Fibroblast of lung (primary cell): ENCODE results near the gene RRAS2. TPM values are rescaled to one million over a fixed set of nuclear protein-coding genes. Genes with fewer than 3 reads are reported as not detected.

ENCODE experiments used
- DNase-seq, 2 donors: peaks; one replicate each; pipeline versions ENCODE4 v3.0.0 to v3.0.0-alpha.2; 2010; ENCODE audit warnings: low read depth in 2 of 2
- H2AFZ ChIP-seq: 2 replicates; pipeline ENCODE4 v1.5.1; 2012; ENCODE audit warnings: low read length, control low read depth, inconsistent platforms
- H3K27ac ChIP-seq: 2 replicates; pipeline ENCODE4 v1.5.1; 2011; ENCODE audit warnings: low read length, control low read depth; ENCODE audit not compliant: insufficient read depth
- H3K27me3 ChIP-seq: 2 replicates; pipeline ENCODE4 v1.5.1; 2011; ENCODE audit warnings: mild to moderate bottlenecking, low read length; ENCODE audit not compliant: control insufficient read depth, insufficient read depth
- H3K36me3 ChIP-seq: 2 replicates; pipeline ENCODE4 v1.5.1; 2011; ENCODE audit warnings: low read length; ENCODE audit not compliant: control insufficient read depth, insufficient read depth
- H3K4me1 ChIP-seq: 2 replicates; pipeline ENCODE4 v1.5.1; 2011; ENCODE audit warnings: low read length; ENCODE audit not compliant: control insufficient read depth, insufficient read depth; ENCODE audit errors: extremely low read depth
- H3K4me2 ChIP-seq: 2 replicates; pipeline ENCODE4 v1.5.1; 2011; ENCODE audit warnings: low read length, control low read depth; ENCODE audit not compliant: insufficient read depth; ENCODE audit errors: extremely low read depth
- H3K4me3 ChIP-seq, 4 experiments: fragments of 200-600 bp in 1 of 4; sonication (generic) in 1 of 4; replicated peaks in 1 of 4; 2 replicates each; pipeline ENCODE4 v1.5.1; 2011 to 2016; ENCODE audit warnings: low read length in 4 of 4, low read depth in 3 of 4, mild to moderate bottlenecking in 3 of 4, control low read depth in 2 of 4, inconsistent platforms in 1 of 4, mixed read lengths in 1 of 4; ENCODE audit not compliant: insufficient read depth in 1 of 4; ENCODE audit errors: control extremely low read depth in 1 of 4
- H3K79me2 ChIP-seq: 2 replicates; pipeline ENCODE4 v1.5.1; 2012; ENCODE audit warnings: mild to moderate bottlenecking, low read length, inconsistent platforms; ENCODE audit not compliant: control insufficient read depth, insufficient read depth
- H3K9ac ChIP-seq: 2 replicates; pipeline ENCODE4 v1.5.1; 2011; ENCODE audit warnings: mild to moderate bottlenecking, low read length, control low read depth; ENCODE audit not compliant: insufficient read depth
- H3K9me3 ChIP-seq: 2 replicates; pipeline ENCODE4 v1.5.1; 2012; ENCODE audit warnings: low read depth, low read length; ENCODE audit not compliant: control insufficient read depth, insufficient read depth
- H4K20me1 ChIP-seq: 2 replicates; pipeline ENCODE4 v1.5.1; 2011; ENCODE audit warnings: low read length; ENCODE audit not compliant: control insufficient read depth, insufficient read depth; ENCODE audit errors: extremely low read depth
- CTCF ChIP-seq, 2 donors: IDR thresholded peaks in 1 of 2; conservative IDR thresholded peaks in 1 of 2; 1 replicate in 1 of 2; 2 replicates in 1 of 2; pipeline ENCODE4 v1.5.1; 2011 to 2012; ENCODE audit warnings: low read length in 2 of 2, control low read depth in 1 of 2, inconsistent platforms in 1 of 2, low read depth in 1 of 2, mild to moderate bottlenecking in 1 of 2
- EZH2 ChIP-seq: IDR thresholded peaks from 2 replicates; pipeline ENCODE4 v1.5.1; 2012; ENCODE audit warnings: low read length, control low read depth, mild to moderate bottlenecking; ENCODE audit errors: missing control alignments
- polyA plus RNA-seq, 2 donors: library from polyadenylated mRNA; depleted of rRNA in 1 of 2; stranded (reverse) in 1 of 2; unstranded in 1 of 2; fragments of >200 nt; gene quantifications; 2 replicates each; pipeline ENCODE4 v1.2.1, GENCODE V29; 2011 to 2012; ENCODE audit warnings: missing spikeins in 1 of 2
- total RNA-seq: library from RNA; depleted of rRNA; stranded (reverse); fragments of >200 nt; gene quantifications from 2 replicates; pipeline ENCODE4 v1.2.1, GENCODE V29; 2014

RRAS2 gene
- total and polyA plus RNA-seq, 2 donors (not counting 1 experiment from before 2014, with no cell fraction given), result 160 to 178 TPM

- Histone ChIP-seq H2AFZ (no peak overlapping the region), H3K27ac (no peak overlapping the region), H3K4me3 (no peak overlapping the region), H4K20me1 (no peaks in the 10 kb centered on the region), H3K27me3 (no peaks in the 10 kb centered on the region), H3K4me1 (peaks cover 12% of the 10 kb centered on the region), H3K36me3 (no peaks in the 10 kb centered on the region), H3K79me2 (no peaks in the 10 kb centered on the region), H3K9ac (no peak overlapping the region), H3K9me3 (no peaks in the 10 kb centered on the region), H3K4me2 (no peak overlapping the region)
- TF ChIP-seq EZH2, result no peak
- TF ChIP-seq CTCF (conservative IDR thresholded peaks at IDR 0.05 in 1 of 2, IDR thresholded peaks at IDR 0.05 in 1 of 2; ENCODE audit: low read depth in 1 of 2, low read length in 2 of 2), result no peak
- DNase-seq, result no peak
Measured at GRCh38 chr11:14381968-14382367, 23.0 kb upstream of the RRAS2 start.

- Histone ChIP-seq H3K4me1 (peaks cover 9% of the 10 kb centered on the region), H3K4me2 (peak overlapping the region; percentile 89), H3K9me3 (no peaks in the 10 kb centered on the region), H3K36me3 (no peaks in the 10 kb centered on the region), H3K27ac (no peak overlapping the region), H2AFZ (peak overlapping the region; percentile 94), H3K79me2 (no peaks in the 10 kb centered on the region), H3K4me3 (peak overlapping the region; percentile 38 to 58 (median 41)), H4K20me1 (no peaks in the 10 kb centered on the region), H3K9ac (peak overlapping the region; percentile 54), H3K27me3 (no peaks in the 10 kb centered on the region)
- DNase-seq, result peak; percentile 54 to 64
- TF ChIP-seq CTCF (conservative IDR thresholded peaks at IDR 0.05 in 1 of 2, IDR thresholded peaks at IDR 0.05 in 1 of 2; ENCODE audit: low read depth in 1 of 2, low read length in 2 of 2), result no peak
- TF ChIP-seq EZH2, result no peak
Measured at GRCh38 chr11:14380947-14381561, 22.1 kb upstream of the RRAS2 start.

GRCh38 chr11:14380125-14380936 is 21.3 kb upstream of the RRAS2 start:
- Histone ChIP-seq H3K9me3 (no peaks in the 10 kb centered on the region), H4K20me1 (no peaks in the 10 kb centered on the region), H3K4me2 (peak overlapping the region; percentile 89), H3K79me2 (no peaks in the 10 kb centered on the region), H3K27ac (no peak overlapping the region), H2AFZ (no peak overlapping the region), H3K9ac (no peak overlapping the region), H3K27me3 (no peaks in the 10 kb centered on the region), H3K4me3 (peak overlapping the region in 2 of 4 experiments; percentile 44 to 58), H3K36me3 (no peaks in the 10 kb centered on the region), H3K4me1 (peaks cover 9% of the 10 kb centered on the region)
- no peak for DNase-seq
- no peak for TF ChIP-seq EZH2
- no peak for TF ChIP-seq CTCF (conservative IDR thresholded peaks at IDR 0.05 in 1 of 2, IDR thresholded peaks at IDR 0.05 in 1 of 2; ENCODE audit: low read depth in 1 of 2, low read length in 2 of 2)
